SK-N-SH treated with all-trans-retinoic acid at 6 μM for 48 hours (cell line): Measurements from ENCODE around the gene GTF3C4.
A peak's percentile ranks its signal among the peaks of the same experiment; 100 is the strongest.

ENCODE experiments used
- ATAC-seq: fragments of 200-7000 bp; cut with Tn5 transposase; 3 replicates; pipeline ENCODE4 v1.9.1; 2020; ENCODE audit warnings: mild to moderate bottlenecking, moderate library complexity
- ARNTL ChIP-seq: fragments of 450-650 bp; formaldehyde crosslinking; IDR thresholded peaks from 2 replicates; pipeline ENCODE4 v1.5.0; 2020; ENCODE audit warnings: low read depth, mild to moderate bottlenecking, moderate library complexity, borderline replicate concordance
- BACH2 ChIP-seq: fragments of 250-450 bp; sonication (Bioruptor Pico); IDR thresholded peaks from 2 replicates; pipeline ENCODE4 v1.9.0; 2021; ENCODE audit warnings: mild to moderate bottlenecking, borderline replicate concordance
- CREB5 ChIP-seq: fragments of 250-450 bp; sonication (Bioruptor Pico); IDR thresholded peaks from 2 replicates; pipeline ENCODE4 v1.5.1; 2020; ENCODE audit warnings: low read depth, mild to moderate bottlenecking, moderate library complexity
- CSRNP3 ChIP-seq: fragments of 250-450 bp; sonication (Bioruptor Pico); IDR thresholded peaks from 2 replicates; pipeline ENCODE4 v1.5.1; 2021; ENCODE audit warnings: mild to moderate bottlenecking, moderate library complexity
- ESRRG ChIP-seq: fragments of 250-450 bp; sonication (Bioruptor Pico); IDR thresholded peaks from 2 replicates; pipeline ENCODE4 v1.6.1; 2021; ENCODE audit warnings: mild to moderate bottlenecking
- GLIS3 ChIP-seq: fragments of 250-450 bp; sonication (Bioruptor Pico); IDR thresholded peaks from 2 replicates; pipeline ENCODE4 v1.5.0; 2020; ENCODE audit warnings: mild to moderate bottlenecking, moderate library complexity
- ISL1 ChIP-seq: fragments of 250-450 bp; sonication (Bioruptor Pico); IDR thresholded peaks from 2 replicates; pipeline ENCODE4 v2.1.2; 2022; ENCODE audit warnings: mild to moderate bottlenecking, moderate library complexity
- OSR1 ChIP-seq: fragments of 250-450 bp; sonication (Bioruptor Pico); IDR thresholded peaks from 2 replicates; pipeline ENCODE4 v1.8.0; 2022; ENCODE audit warnings: moderate library complexity, mild to moderate bottlenecking, inconsistent platforms
- PPARA ChIP-seq: fragments of 250-450 bp; sonication (Bioruptor Pico); IDR thresholded peaks from 2 replicates; pipeline ENCODE4 v1.5.0; 2020; ENCODE audit warnings: mild to moderate bottlenecking, borderline replicate concordance
- RARB ChIP-seq: fragments of 250-450 bp; sonication (Bioruptor Pico); IDR thresholded peaks from 2 replicates; pipeline ENCODE4 v1.8.0; 2021; ENCODE audit warnings: mild to moderate bottlenecking, moderate library complexity
- SNAI2 ChIP-seq: fragments of 250-450 bp; sonication (Bioruptor Pico); IDR thresholded peaks from 2 replicates; pipeline ENCODE4 v1.5.0; 2020; ENCODE audit warnings: mild to moderate bottlenecking, moderate library complexity
- TCF4 ChIP-seq: fragments of 250-450 bp; sonication (Bioruptor Pico); IDR thresholded peaks from 2 replicates; pipeline ENCODE4 v1.8.0; 2021; ENCODE audit warnings: mild to moderate bottlenecking, moderate library complexity, borderline replicate concordance
- TSHZ2 ChIP-seq: fragments of 250-450 bp; sonication (Bioruptor Pico); IDR thresholded peaks from 2 replicates; pipeline ENCODE4 v1.5.0; 2020; ENCODE audit warnings: mild to moderate bottlenecking, moderate library complexity
- ZC3H10 ChIP-seq: fragments of 250-450 bp; sonication (Bioruptor Pico); IDR thresholded peaks from 2 replicates; pipeline ENCODE4 v1.5.1; 2021; ENCODE audit warnings: mild to moderate bottlenecking, moderate library complexity
- ZFP3 ChIP-seq: fragments of 250-450 bp; sonication (Bioruptor Pico); IDR thresholded peaks from 2 replicates; pipeline ENCODE4 v1.5.0; 2020; ENCODE audit warnings: mild to moderate bottlenecking, moderate library complexity
- ZFP30 ChIP-seq: fragments of 450-650 bp; formaldehyde crosslinking; IDR thresholded peaks from 2 replicates; pipeline ENCODE4 v1.5.0; 2022; ENCODE audit warnings: mild to moderate bottlenecking, moderate library complexity
- ZNF565 ChIP-seq: fragments of 450-650 bp; formaldehyde crosslinking; conservative IDR thresholded peaks from 2 replicates; pipeline ENCODE4 v1.5.0; 2020; ENCODE audit warnings: low read depth, mild to moderate bottlenecking, moderate library complexity
- TF ChIP-seq, protein P1 (sequence below): fragments of 250-450 bp; sonication (Bioruptor Pico); IDR thresholded peaks from 2 replicates; pipeline ENCODE4 v1.8.0; 2020; ENCODE audit warnings: mild to moderate bottlenecking, moderate library complexity, borderline replicate concordance
- TF ChIP-seq, protein P2 (sequence below): fragments of 250-450 bp; sonication (Bioruptor Pico); IDR thresholded peaks from 2 replicates; pipeline ENCODE4 v1.8.0; 2021; ENCODE audit warnings: low read depth, mild to moderate bottlenecking, moderate library complexity, borderline replicate concordance

GTF3C4 gene, protein sequence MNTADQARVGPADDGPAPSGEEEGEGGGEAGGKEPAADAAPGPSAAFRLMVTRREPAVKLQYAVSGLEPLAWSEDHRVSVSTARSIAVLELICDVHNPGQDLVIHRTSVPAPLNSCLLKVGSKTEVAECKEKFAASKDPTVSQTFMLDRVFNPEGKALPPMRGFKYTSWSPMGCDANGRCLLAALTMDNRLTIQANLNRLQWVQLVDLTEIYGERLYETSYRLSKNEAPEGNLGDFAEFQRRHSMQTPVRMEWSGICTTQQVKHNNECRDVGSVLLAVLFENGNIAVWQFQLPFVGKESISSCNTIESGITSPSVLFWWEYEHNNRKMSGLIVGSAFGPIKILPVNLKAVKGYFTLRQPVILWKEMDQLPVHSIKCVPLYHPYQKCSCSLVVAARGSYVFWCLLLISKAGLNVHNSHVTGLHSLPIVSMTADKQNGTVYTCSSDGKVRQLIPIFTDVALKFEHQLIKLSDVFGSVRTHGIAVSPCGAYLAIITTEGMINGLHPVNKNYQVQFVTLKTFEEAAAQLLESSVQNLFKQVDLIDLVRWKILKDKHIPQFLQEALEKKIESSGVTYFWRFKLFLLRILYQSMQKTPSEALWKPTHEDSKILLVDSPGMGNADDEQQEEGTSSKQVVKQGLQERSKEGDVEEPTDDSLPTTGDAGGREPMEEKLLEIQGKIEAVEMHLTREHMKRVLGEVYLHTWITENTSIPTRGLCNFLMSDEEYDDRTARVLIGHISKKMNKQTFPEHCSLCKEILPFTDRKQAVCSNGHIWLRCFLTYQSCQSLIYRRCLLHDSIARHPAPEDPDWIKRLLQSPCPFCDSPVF

GRCh38 chr9:132670457-132671391 is at the start of gene GTF3C4:
Gene GTF3C4 (plus strand): TSS chr9:132670464. CDS start chr9:132670599, 135 bp downstream.
- ATAC-seq = peak; percentile 64
- TF ChIP-seq, protein P1, sequence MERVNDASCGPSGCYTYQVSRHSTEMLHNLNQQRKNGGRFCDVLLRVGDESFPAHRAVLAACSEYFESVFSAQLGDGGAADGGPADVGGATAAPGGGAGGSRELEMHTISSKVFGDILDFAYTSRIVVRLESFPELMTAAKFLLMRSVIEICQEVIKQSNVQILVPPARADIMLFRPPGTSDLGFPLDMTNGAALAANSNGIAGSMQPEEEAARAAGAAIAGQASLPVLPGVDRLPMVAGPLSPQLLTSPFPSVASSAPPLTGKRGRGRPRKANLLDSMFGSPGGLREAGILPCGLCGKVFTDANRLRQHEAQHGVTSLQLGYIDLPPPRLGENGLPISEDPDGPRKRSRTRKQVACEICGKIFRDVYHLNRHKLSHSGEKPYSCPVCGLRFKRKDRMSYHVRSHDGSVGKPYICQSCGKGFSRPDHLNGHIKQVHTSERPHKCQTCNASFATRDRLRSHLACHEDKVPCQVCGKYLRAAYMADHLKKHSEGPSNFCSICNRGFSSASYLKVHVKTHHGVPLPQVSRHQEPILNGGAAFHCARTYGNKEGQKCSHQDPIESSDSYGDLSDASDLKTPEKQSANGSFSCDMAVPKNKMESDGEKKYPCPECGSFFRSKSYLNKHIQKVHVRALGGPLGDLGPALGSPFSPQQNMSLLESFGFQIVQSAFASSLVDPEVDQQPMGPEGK = no peak
- no peak for TF ChIP-seq ZFP3 (CRISPR knock-in tag)
- no peak for TF ChIP-seq TCF4 (CRISPR knock-in tag)
- TF ChIP-seq PPARA (CRISPR knock-in tag) = no peak
- no peak for TF ChIP-seq GLIS3
- no peak for TF ChIP-seq CREB5 (CRISPR knock-in tag)
- TF ChIP-seq, protein P2, sequence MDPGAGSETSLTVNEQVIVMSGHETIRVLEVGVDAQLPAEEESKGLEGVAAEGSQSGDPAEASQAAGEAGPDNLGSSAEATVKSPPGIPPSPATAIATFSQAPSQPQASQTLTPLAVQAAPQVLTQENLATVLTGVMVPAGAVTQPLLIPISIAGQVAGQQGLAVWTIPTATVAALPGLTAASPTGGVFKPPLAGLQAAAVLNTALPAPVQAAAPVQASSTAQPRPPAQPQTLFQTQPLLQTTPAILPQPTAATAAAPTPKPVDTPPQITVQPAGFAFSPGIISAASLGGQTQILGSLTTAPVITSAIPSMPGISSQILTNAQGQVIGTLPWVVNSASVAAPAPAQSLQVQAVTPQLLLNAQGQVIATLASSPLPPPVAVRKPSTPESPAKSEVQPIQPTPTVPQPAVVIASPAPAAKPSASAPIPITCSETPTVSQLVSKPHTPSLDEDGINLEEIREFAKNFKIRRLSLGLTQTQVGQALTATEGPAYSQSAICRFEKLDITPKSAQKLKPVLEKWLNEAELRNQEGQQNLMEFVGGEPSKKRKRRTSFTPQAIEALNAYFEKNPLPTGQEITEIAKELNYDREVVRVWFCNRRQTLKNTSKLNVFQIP (CRISPR knock-in tag) = no peak
- TF ChIP-seq ESRRG (CRISPR knock-in tag) = no peak
- no peak for TF ChIP-seq ZFP30 (CRISPR knock-in tag)
- TF ChIP-seq RARB (CRISPR knock-in tag) = no peak
- no peak for TF ChIP-seq BACH2 (CRISPR knock-in tag)
- no peak for TF ChIP-seq OSR1 (CRISPR knock-in tag)
- TF ChIP-seq ZNF565 (CRISPR knock-in tag) = no peak
- no peak for TF ChIP-seq ARNTL (CRISPR knock-in tag)

DNA sequence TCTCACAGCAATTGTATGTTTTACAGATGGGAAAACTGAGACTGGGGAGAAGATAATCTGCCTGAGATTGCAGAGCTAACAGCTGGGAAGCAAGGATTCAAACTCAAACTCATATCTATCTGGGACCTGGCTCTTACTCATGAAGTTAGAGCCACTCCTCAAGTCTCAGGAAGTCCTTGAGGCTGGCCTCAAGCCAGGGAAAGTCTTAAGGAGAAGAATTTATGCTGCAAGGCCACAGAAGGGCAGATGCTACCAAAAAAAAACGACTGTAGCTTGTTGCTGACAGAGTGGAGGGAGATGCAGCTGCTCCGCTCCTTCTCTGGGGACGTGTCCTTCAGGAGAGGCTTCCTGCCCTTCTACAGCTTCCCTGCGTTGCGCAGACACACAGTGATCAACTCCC is 48.1 kb upstream of the GTF3C4 start:
- no peak; the same call in 2 of the 3 replicates for ATAC-seq
- no peak for TF ChIP-seq ZC3H10 (CRISPR knock-in tag)
- no peak for TF ChIP-seq TSHZ2 (CRISPR knock-in tag)

- no peak for ATAC-seq
- TF ChIP-seq TSHZ2 (CRISPR knock-in tag) (no peak), SNAI2 (CRISPR knock-in tag) (no peak), BACH2 (CRISPR knock-in tag) (no peak), ISL1 (CRISPR knock-in tag) (no peak), CSRNP3 (CRISPR knock-in tag) (no peak), PPARA (CRISPR knock-in tag) (no peak), ESRRG (CRISPR knock-in tag) (no peak), ZNF565 (CRISPR knock-in tag) (no peak), ARNTL (CRISPR knock-in tag) (no peak), GLIS3 (no peak)
- TF ChIP-seq, protein P1 = no peak
Observed at GRCh38 chr9:132626285-132626684, 44.0 kb upstream of the GTF3C4 start.
